PC-3 (cell line): ENCODE results near the gene SPATA32. TPM values are rescaled to one million over a fixed set of nuclear protein-coding genes. Genes with fewer than 3 reads are reported as not detected.

Source experiments
- ATAC-seq: fragments of 200-7000 bp; cut with Tn5 transposase; 2 replicates; pipeline ENCODE4 v1.9.1; 2020; ENCODE audit warnings: mild to moderate bottlenecking, moderate library complexity
- BruUV-seq: library from RNA; stranded (reverse); fragments of 400-500 nt; replicated peaks from 2 replicates; lab custom pipeline; 2021; lab: Mats Ljungman, UMichigan
- CTCF ChIA-PET: fragments of 300-600 bp; sonication (Branson Sonifier 250); formaldehyde crosslinking; loops from one replicate; lab custom pipeline; 2022; ENCODE audit warnings: antibody characterized with exemption; lab: Charles Lee
- POLR2A ChIA-PET: fragments of 300-600 bp; sonication (Branson Sonifier 250); formaldehyde crosslinking; loops from one replicate; lab custom pipeline; 2022; ENCODE audit warnings: antibody characterized with exemption; ENCODE audit not compliant: unreplicated experiment; lab: Charles Lee
- DNase-seq: peaks from one replicate; pipeline ENCODE4 v3.0.0-alpha.2; 2015
- H2AFZ ChIP-seq: fragments of 300-600 bp; sonication (generic); 2 replicates; pipeline ENCODE4 v1.6.0; 2016; ENCODE audit warnings: antibody characterized with exemption, low read length
- H3F3A ChIP-seq: fragments of 300-600 bp; sonication (generic); one replicate; pipeline ENCODE4 v1.6.0; 2017; ENCODE audit warnings: antibody characterized with exemption, low read length, control low read depth, mild to moderate bottlenecking; ENCODE audit not compliant: unreplicated experiment
- H3K27ac ChIP-seq: fragments of 300-600 bp; sonication (generic); 2 replicates; pipeline ENCODE4 v1.5.1; 2016; ENCODE audit warnings: mild to moderate bottlenecking, low read length
- H3K27me3 ChIP-seq: fragments of 300-600 bp; sonication (generic); 2 replicates; pipeline ENCODE4 v1.6.1; 2016; ENCODE audit warnings: low read length, mixed read lengths
- H3K36me3 ChIP-seq: fragments of 300-600 bp; sonication (generic); 2 replicates; pipeline ENCODE4 v1.6.1; 2016; ENCODE audit warnings: low read depth, mixed run types, low read length, mixed read lengths
- H3K4me1 ChIP-seq: fragments of 300-600 bp; sonication (generic); 2 replicates; pipeline ENCODE4 v1.5.1; 2016; ENCODE audit warnings: low read length; ENCODE audit not compliant: insufficient read depth
- H3K4me2 ChIP-seq: fragments of 300-600 bp; sonication (generic); 2 replicates; pipeline ENCODE4 v1.6.0; 2016; ENCODE audit warnings: low read length
- H3K4me3 ChIP-seq: fragments of 300-600 bp; sonication (generic); 2 replicates; pipeline ENCODE4 v1.5.1; 2016; ENCODE audit warnings: mild to moderate bottlenecking, low read length, mixed read lengths
- H3K79me2 ChIP-seq: fragments of 300-600 bp; sonication (generic); 2 replicates; pipeline ENCODE4 v1.6.1; 2017; ENCODE audit warnings: low read length, mixed read lengths
- H3K9ac ChIP-seq: fragments of 300-600 bp; sonication (generic); 2 replicates; pipeline ENCODE4 v1.6.0; 2016; ENCODE audit warnings: mild to moderate bottlenecking, low read length
- H3K9me2 ChIP-seq: fragments of 300-600 bp; sonication (generic); replicated peaks from 2 replicates; pipeline ENCODE4 v1.6.1; 2016; ENCODE audit warnings: mixed run types, low read length, mixed read lengths
- H3K9me3 ChIP-seq: fragments of 300-600 bp; sonication (generic); 2 replicates; pipeline ENCODE4 v1.6.1; 2016; ENCODE audit warnings: low read length, mixed read lengths
- H4K20me1 ChIP-seq: fragments of 300-600 bp; sonication (generic); 2 replicates; pipeline ENCODE4 v1.6.1; 2016; ENCODE audit warnings: low read length, mixed read lengths
- EZH2 ChIP-seq: fragments of 300-600 bp; sonication (generic); IDR thresholded peaks from one replicate; pipeline ENCODE4 v1.6.1; 2017; ENCODE audit warnings: antibody characterized with exemption, mild to moderate bottlenecking, low read length; ENCODE audit not compliant: unreplicated experiment
- EZH2phosphoT487 ChIP-seq: fragments of 300-600 bp; sonication (generic); IDR thresholded peaks from 2 replicates; pipeline ENCODE4 v1.6.1; 2018; ENCODE audit warnings: mild to moderate bottlenecking, antibody characterized with exemption, low read length, borderline replicate concordance
- intact Hi-C: fragments of 100-400 bp; cut with micrococcal nuclease; formaldehyde crosslinking; loops from 2 replicates; pipeline ENCODE4 v1.9.0; 2023
- total RNA-seq: library from RNA; depleted of rRNA; stranded (reverse); fragments of >200 nt; gene quantifications from 2 replicates; pipeline ENCODE4 v1.2.3, GENCODE V29; 2014
- TF ChIP-seq, protein P1 (sequence below): fragments of 300-600 bp; sonication (generic); conservative IDR thresholded peaks from 2 replicates; pipeline ENCODE4 v1.5.1; 2017; ENCODE audit warnings: antibody characterized with exemption, low read depth, mild to moderate bottlenecking, low read length

The SPATA32 gene
- total RNA-seq, 1 experiment from 2014 or later, result not detected

DNA sequence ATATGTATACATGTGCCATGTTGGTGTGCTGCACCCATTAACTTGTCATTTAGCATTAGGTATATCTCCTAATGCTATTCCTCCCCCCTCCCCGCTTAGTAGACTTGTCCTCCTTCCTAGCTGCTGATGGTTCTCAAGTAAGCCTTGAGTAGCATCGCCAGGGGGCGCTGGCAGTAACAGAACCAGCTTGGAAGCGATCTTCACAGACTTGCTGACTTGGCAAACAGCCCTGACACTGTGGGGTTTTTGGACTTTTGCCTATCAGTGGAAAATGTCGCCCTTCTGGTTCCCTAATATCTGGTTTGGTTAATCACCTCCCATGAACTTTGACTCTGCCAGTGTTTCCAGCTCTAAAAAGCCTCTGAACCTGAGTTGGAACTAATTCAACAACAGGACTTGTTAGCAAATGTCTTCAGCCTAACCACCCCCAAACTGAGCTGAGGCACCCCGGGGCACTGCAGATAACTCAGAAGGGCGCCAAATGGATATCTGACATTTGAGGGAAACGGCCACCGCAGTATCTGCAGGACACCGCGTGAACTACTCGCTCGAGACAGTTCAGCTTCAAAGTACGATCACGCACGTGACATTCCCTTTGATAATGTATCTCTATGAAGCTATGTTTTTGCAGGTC, 15.4 kb upstream of the SPATA32 start:
- Histone ChIP-seq H3K27me3 (no peaks in the 10 kb centered on the region), H3F3A (no peaks in the 10 kb centered on the region), H3K4me2 (0 out of 2 replicates have a peak overlapping the region, but pooled peaks have one; percentile 3), H3K4me3 (no peak overlapping the region), H2AFZ (no peak overlapping the region), H3K27ac (no peak overlapping the region), H3K36me3 (peaks cover 31% of the 10 kb centered on the region), H4K20me1 (no peaks in the 10 kb centered on the region), H3K9ac (no peak overlapping the region), H3K9me3 (no peaks in the 10 kb centered on the region), H3K4me1 (peaks cover 9% of the 10 kb centered on the region), H3K9me2 (no peaks in the 10 kb centered on the region), H3K79me2 (no peaks in the 10 kb centered on the region)
- intact Hi-C loops, result loop anchor here (1.0 kb wide), 2 partner anchors 42 to 108 kb away; no protein-coding TSS in a partner anchor
- POLR2A ChIA-PET, result no interaction called here
- BruUV-seq, result no TSS peak
- TF ChIP-seq EZH2, result no peak
- TF ChIP-seq, protein P1, sequence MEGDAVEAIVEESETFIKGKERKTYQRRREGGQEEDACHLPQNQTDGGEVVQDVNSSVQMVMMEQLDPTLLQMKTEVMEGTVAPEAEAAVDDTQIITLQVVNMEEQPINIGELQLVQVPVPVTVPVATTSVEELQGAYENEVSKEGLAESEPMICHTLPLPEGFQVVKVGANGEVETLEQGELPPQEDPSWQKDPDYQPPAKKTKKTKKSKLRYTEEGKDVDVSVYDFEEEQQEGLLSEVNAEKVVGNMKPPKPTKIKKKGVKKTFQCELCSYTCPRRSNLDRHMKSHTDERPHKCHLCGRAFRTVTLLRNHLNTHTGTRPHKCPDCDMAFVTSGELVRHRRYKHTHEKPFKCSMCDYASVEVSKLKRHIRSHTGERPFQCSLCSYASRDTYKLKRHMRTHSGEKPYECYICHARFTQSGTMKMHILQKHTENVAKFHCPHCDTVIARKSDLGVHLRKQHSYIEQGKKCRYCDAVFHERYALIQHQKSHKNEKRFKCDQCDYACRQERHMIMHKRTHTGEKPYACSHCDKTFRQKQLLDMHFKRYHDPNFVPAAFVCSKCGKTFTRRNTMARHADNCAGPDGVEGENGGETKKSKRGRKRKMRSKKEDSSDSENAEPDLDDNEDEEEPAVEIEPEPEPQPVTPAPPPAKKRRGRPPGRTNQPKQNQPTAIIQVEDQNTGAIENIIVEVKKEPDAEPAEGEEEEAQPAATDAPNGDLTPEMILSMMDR, result peak; percentile 90
- TF ChIP-seq EZH2phosphoT487, result no peak
- ATAC-seq (peak; percentile 87), DNase-seq (peak; percentile 97)
- CTCF ChIA-PET, result interaction anchor here (0.6 to 2.0 kb wide), 19 partner anchors 12 to 428 kb away, joined by 3 to 23 read pairs (median 4); partner anchors contain the start of gene MAP3K14

DNA sequence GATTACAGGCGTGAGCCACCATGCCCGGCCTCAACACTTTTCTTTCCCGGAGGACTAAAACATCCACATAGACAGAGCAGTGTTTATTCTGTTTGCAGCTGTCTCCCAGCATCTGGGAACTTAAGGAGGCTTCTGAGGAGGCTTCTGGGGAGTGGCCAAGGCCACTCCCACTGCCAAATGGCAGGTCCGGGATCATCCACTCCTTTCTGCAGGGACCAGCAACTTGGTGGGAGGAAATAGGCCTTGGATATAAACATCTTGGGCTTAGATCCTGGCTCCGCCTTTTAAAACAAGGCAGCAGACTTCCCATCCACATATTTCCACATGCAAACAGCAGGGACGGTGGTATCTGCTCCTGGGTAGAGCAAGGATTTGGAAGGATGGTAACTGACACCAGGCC, 14.1 kb upstream of the SPATA32 start:
- CTCF ChIA-PET, result interaction anchor here (1.3 to 2.0 kb wide), 2 partner anchors 36 to 44 kb away, joined by 4 to 23 read pairs; no protein-coding TSS in a partner anchor
- no peak for DNase-seq
- no peaks in the 10 kb centered on the region for H3K9me3 ChIP-seq

More for the DNA sequence above, 14.1 kb upstream of the SPATA32 start:
- H2AFZ ChIP-seq, result no peak overlapping the region
- no peaks in the 10 kb centered on the region for H3K27me3 ChIP-seq
- H3K4me3 ChIP-seq, result no peak overlapping the region
- POLR2A ChIA-PET, result no interaction called here
- no peak overlapping the region for H3K9ac ChIP-seq
- intact Hi-C loops, result no loop called here
- H3K27ac ChIP-seq, result no peak overlapping the region
- no peaks in the 10 kb centered on the region for H3K9me2 ChIP-seq
- peaks cover 9% of the 10 kb centered on the region for H3K4me1 ChIP-seq
- no peak for TF ChIP-seq EZH2
- TF ChIP-seq, protein P1, result no peak
- TF ChIP-seq EZH2phosphoT487, result no peak
- H3K79me2 ChIP-seq, result no peaks in the 10 kb centered on the region
- no peak for ATAC-seq
- peaks cover 37% of the 10 kb centered on the region for H3K36me3 ChIP-seq
- H3K4me2 ChIP-seq, result no peak overlapping the region
- no peaks in the 10 kb centered on the region for H3F3A ChIP-seq
- no peaks in the 10 kb centered on the region for H4K20me1 ChIP-seq
- BruUV-seq, result no TSS peak
